Measurements from ENCODE around the gene ZMAT3. TPM values are rescaled to one million over a fixed set of nuclear protein-coding genes. Genes with fewer than 3 reads are reported as not detected.

ZMAT3 gene
- total RNA-seq, 1 donor from 2014 or later = 12.8 TPM

- no peak overlapping the region for H3K27ac ChIP-seq (replicated peaks)
- TF ChIP-seq, protein P1, sequence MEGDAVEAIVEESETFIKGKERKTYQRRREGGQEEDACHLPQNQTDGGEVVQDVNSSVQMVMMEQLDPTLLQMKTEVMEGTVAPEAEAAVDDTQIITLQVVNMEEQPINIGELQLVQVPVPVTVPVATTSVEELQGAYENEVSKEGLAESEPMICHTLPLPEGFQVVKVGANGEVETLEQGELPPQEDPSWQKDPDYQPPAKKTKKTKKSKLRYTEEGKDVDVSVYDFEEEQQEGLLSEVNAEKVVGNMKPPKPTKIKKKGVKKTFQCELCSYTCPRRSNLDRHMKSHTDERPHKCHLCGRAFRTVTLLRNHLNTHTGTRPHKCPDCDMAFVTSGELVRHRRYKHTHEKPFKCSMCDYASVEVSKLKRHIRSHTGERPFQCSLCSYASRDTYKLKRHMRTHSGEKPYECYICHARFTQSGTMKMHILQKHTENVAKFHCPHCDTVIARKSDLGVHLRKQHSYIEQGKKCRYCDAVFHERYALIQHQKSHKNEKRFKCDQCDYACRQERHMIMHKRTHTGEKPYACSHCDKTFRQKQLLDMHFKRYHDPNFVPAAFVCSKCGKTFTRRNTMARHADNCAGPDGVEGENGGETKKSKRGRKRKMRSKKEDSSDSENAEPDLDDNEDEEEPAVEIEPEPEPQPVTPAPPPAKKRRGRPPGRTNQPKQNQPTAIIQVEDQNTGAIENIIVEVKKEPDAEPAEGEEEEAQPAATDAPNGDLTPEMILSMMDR (IDR thresholded peaks at IDR 0.05; ENCODE audit: borderline replicate concordance) = no peak
- intact Hi-C loops (cut with micrococcal nuclease) = no loop called here
- H3K4me3 ChIP-seq = no peak overlapping the region
- H3K27me3 ChIP-seq (ENCODE audit: low read depth) = no peaks in the 10 kb centered on the region
- no peak for DNase-seq
- peaks cover 21% of the 10 kb centered on the region for H3K36me3 ChIP-seq
- H3K9me3 ChIP-seq (replicated peaks) = no peaks in the 10 kb centered on the region
- peaks cover 8% of the 10 kb centered on the region for H3K4me1 ChIP-seq
These were observed 42.5 kb downstream of the ZMAT3 start for GRCh38 chr3:179029096-179029495.

GRCh38 chr3:179028408-179028807 is 43.2 kb downstream of the ZMAT3 start:
- Histone ChIP-seq H3K27me3 (ENCODE audit: low read depth) (no peaks in the 10 kb centered on the region), H3K36me3 (peaks cover 25% of the 10 kb centered on the region), H3K9me3 (replicated peaks) (no peaks in the 10 kb centered on the region), H3K4me3 (no peak overlapping the region), H3K27ac (replicated peaks) (no peak overlapping the region), H3K4me1 (peaks cover 1% of the 10 kb centered on the region)
- intact Hi-C loops (cut with micrococcal nuclease) = no loop called here
- DNase-seq = no peak
- TF ChIP-seq, protein P1 (IDR thresholded peaks at IDR 0.05; ENCODE audit: borderline replicate concordance) = no peak

- H3K4me3 ChIP-seq = no peak overlapping the region
- TF ChIP-seq, protein P1 (IDR thresholded peaks at IDR 0.05; ENCODE audit: borderline replicate concordance) = no peak
- H3K9me3 ChIP-seq (replicated peaks) = no peaks in the 10 kb centered on the region
- intact Hi-C loops (cut with micrococcal nuclease) = no loop called here
- H3K27me3 ChIP-seq (ENCODE audit: low read depth) = no peaks in the 10 kb centered on the region
- peaks cover 25% of the 10 kb centered on the region for H3K36me3 ChIP-seq
- DNase-seq = no peak
- no peak overlapping the region for H3K27ac ChIP-seq (replicated peaks)
- H3K4me1 ChIP-seq = no peaks in the 10 kb centered on the region
These were observed 44.2 kb downstream of the ZMAT3 start for GRCh38 chr3:179027326-179027900.

DNA sequence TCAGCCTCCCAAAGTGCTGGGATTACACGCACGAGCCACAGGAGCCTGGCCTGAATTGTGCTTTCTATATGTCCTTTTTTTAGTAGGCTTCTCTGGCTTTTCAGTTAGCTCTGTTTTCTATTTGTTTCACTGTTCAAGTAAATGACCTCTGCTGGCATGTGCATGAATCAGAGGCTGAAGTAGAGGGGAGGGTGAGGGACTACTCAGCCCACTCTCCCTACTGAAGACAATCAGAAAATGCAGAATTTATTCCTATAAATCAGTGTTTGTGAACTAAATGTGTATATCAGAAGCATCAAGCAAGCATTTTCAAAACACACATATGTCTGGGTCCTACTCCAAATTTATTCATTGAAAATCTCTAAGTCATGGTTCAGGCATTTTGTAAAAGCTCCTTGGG is 45.0 kb downstream of the ZMAT3 start:
- Histone ChIP-seq H3K27ac (replicated peaks) (no peak overlapping the region), H3K4me3 (no peak overlapping the region), H3K36me3 (peaks cover 25% of the 10 kb centered on the region), H3K4me1 (no peaks in the 10 kb centered on the region), H3K9me3 (replicated peaks) (no peaks in the 10 kb centered on the region), H3K27me3 (ENCODE audit: low read depth) (no peaks in the 10 kb centered on the region)
- TF ChIP-seq, protein P1 (IDR thresholded peaks at IDR 0.05; ENCODE audit: borderline replicate concordance) = no peak
- no peak for DNase-seq
- intact Hi-C loops (cut with micrococcal nuclease) = no loop called here

DNA sequence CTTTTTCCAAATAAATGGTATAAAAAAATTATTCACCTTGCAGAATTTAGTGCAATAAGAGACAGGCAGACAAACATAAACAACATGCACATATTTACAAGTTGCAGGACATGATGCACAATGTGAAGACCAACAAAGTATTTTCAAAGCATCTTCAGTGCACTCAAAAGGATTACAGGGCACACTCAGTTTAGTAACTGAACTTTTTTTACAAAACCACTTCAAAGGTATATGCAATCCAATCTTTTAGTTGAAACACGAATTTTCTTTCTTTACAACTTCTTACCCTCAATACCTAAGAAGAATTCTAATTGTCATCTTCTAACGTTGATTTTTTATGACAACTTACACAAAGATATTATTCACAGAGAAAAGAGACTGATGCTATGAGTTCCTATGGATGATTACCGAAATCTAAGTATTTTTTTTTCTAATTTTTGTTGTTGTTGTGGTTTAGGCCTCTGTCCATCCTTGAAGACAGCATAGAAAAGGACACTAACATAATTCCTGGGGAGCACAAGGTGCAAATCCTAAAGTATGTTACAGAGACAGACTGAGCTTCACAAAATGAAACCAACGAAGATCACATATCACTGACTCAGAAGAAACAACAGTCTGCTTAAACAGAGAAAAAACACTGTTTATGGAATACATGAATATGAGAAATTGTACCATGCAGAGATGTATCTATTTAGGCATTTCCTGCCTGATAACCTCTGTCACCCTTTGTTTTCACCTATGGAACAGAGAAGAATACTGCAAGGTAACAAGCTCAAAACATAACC is 50.3 kb downstream of the ZMAT3 start:
- TF ChIP-seq, protein P1 (IDR thresholded peaks at IDR 0.05; ENCODE audit: borderline replicate concordance) = no peak
- DNase-seq = no peak
- H3K4me1 ChIP-seq = peaks cover 16% of the 10 kb centered on the region
- intact Hi-C loops (cut with micrococcal nuclease) = no loop called here
- H3K9me3 ChIP-seq (replicated peaks) = no peaks in the 10 kb centered on the region
- peaks cover 14% of the 10 kb centered on the region for H3K36me3 ChIP-seq
- H3K4me3 ChIP-seq = no peak overlapping the region
- no peaks in the 10 kb centered on the region for H3K27me3 ChIP-seq (ENCODE audit: low read depth)
- peak overlapping the region; percentile 53 for H3K27ac ChIP-seq (replicated peaks)
